Stimulated activated CD8-positive, alpha-beta memory T cell treated with anti-CD3 and anti-CD28 coated beads, Interleukin-12 subunit alpha, Interleukin-12 subunit beta, amount 100 ng/mL, for 4 hours (primary cell): ENCODE results near the gene HRH3.

Experiments used
- DNase-seq: peaks from one replicate; pipeline ENCODE4 v3.0.0-alpha.2; 2020; ENCODE audit warnings: low read depth

Gene HRH3

GRCh38 chr20:62243906-62244515 is 23.9 kb upstream of the HRH3 start:
- DNase-seq = no peak

DNA sequence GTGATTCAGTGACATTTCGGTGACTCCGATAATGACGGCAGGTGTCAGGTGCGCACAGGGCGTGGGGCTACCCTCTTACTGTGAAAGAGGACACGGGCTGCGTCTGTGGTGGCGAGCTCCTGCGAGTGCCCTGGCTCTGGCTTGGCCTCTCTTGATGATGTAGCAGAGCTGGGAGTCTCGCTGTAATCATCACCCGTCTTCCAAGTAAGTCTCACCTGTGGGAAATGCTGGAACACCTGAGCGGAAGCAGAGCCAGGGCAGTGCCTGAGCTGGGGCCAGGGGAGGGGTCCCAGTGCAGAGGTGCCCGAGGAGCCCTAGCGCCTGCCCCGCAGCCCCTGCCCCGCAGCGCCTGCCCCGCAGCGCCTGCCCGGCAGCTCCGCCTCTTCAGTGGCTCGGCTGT is 23.0 kb upstream of the HRH3 start:
- no peak for DNase-seq

DNA sequence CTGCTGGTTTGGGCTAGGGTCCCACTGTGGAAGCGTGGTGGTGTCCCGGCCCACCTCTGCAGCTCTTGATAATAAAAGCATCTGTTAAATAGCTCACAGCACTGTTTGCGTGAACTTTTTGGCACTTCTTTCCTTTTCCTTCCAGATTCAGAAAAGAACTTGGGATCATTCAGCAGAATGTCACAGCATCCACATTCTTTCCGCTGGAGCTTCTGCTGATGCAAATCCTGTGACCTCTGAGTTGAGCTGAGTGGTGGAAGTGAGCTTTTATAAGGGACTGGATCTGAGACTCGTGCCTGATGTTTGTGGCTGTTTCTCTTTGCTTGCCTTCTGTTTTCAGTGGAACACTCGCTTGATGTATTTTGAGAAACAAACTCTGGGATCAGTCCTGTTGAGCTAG is 22.1 kb upstream of the HRH3 start:
- no peak for DNase-seq

- DNase-seq = no peak
Measured at GRCh38 chr20:62241506-62241905, 21.4 kb upstream of the HRH3 start.

DNA sequence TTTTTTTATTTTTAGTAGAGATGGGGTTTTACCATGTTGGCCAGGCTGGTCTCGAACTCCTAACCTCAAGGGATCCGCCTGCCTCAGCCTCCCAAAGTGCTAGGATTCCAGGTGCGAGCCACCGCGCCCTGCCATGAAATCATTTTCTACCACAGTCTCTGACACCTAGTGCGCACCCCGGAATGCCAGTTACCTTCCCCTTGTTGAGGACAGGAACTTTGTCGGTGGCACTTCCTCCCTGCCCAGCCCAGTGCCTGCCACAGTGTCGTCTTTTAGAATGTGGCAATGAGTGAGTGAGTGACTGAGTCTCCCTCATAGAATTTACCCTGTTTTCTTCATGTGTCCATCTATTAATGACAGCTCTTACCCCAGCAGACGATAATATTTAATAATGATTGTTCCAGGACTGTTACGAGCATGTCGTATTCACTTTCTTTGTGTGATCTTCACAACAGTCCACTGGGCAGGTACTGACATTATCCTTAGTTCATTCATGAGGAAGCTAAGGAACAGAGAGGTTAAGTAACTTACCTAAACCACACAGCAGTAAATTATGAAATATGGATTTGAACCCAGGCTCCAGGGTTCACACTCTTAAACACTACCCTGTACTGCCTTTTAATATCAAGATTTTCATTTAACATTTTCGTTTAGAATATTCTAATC is 20.1 kb upstream of the HRH3 start:
- no peak for DNase-seq

DNA sequence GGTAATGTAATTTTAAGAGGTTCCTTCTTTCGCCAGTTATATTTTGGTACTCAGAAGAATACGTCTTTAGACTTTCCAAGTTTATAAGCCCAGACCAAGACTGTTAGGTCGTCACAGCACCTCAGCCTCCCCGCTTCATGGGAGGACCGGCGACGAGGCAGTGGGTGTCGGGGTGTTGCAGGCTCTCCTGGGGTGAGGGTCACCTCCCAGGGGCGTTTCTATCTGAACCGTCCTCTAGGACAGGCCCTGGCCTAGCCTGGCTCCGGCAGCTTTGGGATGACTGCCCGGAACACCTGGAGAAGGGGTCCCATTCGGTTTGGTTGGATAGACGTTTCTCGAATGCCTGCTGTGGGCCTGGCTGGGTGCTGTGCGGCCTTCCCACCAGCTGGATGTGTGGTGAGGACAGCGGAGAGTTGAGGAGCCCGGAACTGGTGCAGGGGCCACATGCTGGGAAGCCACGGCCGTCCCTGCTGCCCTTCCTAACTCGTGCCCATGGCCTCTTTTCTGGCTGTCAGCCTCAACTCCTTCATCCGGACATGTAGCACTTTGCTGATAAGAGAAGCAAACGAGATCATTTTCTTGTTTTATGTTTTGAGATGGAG is 19.3 kb upstream of the HRH3 start:
- no peak for DNase-seq

GRCh38 chr20:62238569-62239277 is 18.6 kb upstream of the HRH3 start:
- no peak for DNase-seq

DNA sequence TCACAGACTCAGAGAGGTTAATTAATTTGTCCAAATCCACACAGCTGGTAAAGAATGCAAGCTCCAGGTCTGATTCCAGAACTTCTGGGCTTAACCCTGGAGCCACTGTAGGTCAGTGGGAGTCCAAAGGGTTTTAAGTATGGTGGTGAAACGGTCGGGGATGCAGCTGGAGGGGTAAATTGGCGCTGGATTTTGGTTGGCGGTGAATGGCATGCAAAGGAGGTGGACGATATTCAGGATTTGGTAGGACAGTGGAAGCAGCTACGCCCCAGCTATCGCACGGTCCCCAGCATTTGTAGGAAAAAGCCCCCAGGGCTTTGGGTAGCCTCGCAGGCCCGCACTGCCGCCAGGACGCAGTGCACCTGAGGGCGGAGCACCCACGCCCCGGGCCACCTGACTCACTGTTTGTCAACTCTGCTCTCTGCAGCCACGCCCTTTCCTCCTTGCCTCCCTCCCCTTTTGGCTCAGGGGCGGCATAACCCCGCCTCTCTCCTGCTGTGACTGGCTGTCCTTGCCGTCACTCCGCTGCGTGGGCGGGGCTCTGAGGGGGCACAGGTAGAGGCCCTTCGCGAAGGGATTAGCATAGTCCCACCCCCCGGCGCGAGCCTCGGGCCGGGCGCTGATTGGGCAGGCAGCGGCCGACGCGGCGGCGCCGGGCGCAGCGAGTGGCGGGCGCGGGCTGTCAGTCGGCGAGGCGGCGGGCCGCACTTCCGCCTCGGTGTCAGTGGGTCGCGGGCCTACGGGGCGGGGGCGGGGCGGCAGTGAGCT is 17.9 kb upstream of the HRH3 start, which contains the start of gene OSBPL2:
Gene OSBPL2, plus strand, starts transcription at position 721 of the 768 bp plus-strand sequence. CDS start 17,664 bp downstream, outside the sequence.
- DNase-seq = peak; percentile 100

DNA sequence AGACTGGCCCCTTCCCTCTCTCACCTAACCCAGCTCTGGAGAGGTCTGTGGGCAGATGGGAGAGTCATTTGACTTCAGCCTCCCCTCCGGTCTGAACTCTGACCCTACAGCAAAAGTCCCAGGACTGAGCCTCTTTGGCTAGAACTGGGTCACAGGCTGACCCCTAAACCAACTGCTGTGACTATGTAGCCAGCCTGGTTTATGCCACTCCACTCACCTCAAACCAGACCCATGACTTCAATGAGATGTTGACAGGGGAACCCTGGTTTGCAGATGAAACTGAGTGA is 17.4 kb upstream of the HRH3 start:
- DNase-seq = no peak

DNA sequence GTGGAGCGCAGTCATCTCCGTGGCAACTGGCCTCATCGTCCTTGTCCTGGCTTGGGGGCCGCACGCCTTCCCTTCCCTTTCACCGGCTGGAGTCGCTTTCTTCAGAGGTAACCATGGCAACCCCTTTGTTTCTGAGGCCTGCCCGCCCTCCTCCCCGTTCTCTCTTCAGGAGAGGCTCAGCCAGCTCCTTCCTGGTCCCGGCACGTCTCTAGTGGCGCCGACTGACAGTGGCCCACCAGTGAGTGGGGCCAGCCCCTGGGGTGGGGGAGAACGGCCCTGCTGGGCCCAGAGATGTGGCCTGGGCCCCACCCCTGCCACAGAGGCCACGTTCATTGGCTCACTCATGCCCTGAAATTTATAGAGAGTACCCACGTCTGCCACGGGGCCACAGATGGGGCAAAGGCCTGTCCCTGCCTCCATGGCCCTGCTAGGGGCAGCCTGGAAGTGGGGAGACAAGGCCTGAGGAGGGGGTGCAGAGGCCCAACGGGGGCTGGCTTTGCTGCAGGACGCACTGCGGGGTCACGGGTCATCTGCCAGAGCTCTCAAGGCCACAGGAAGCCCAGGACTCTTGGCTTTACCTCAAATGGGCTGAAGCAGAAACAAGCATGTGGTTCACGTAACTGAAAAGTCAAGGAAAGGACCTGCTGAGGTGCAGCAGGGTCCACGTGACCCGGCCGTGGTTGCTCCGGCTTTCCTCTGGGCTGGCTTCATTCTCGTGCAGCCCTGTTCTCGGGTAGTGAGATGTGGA is 16.9 kb upstream of the HRH3 start:
- DNase-seq = no peak

DNA sequence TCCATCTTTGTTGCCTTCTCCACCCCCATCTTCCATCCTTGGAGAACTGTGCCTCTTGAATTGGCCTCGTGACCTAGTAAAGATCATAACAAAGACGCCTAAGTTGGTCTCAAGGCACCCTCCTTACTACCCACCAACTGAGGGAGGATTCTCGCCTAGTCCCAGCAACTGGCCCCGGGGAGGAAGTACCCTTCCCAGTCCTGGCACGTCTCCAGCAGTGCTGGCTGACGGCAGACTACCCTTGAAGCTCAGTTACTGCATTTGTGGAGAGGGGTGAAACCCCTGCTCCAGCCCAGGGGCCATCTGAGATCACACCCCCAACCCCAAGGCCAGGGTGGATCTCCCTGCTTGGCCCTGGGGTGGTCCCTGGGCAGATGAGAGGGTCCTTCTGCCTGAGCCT is 16.1 kb upstream of the HRH3 start:
- DNase-seq = no peak

DNA sequence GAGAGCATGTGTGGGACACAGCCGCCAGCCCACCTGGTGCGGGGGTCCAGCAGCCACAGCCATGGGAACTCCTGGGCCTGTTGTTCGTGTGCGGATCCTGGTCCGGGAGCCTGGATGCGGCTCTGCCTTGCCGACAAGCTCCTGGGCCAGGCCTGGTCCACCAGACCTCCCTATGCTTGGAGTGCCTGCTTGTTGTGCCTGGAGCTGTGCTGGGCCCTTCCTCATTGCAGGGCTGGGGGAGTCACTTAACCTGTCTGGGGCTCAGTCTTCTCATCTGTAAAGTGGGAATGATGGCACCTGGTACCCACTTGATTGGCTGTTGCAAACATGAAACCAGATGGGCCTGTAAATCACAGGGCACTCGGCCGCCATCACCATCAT is 15.7 kb upstream of the HRH3 start:
- no peak for DNase-seq

GRCh38 chr20:62235001-62235776 is 15.1 kb upstream of the HRH3 start:
- DNase-seq = no peak

DNA sequence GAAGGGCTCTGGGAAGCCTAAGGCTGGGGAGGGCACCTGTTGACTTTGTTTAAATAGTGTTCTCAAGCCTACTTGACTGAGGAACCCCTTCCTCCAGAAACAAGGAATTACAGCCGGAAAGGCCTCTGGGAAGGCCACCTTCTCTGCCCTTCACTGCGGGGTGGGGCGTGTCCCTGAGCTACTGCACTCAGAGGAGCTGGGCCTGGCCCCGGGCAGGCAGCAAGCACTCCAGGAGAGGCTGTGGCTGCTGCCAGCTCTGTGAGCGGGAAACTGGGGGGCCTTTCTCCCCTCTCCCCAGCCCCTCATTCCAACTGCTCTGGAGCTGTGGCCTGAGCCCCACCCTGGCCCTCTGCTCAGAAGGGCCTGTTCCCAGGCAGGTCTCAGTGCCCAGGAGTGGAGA is 14.3 kb upstream of the HRH3 start:
- DNase-seq = no peak

DNA sequence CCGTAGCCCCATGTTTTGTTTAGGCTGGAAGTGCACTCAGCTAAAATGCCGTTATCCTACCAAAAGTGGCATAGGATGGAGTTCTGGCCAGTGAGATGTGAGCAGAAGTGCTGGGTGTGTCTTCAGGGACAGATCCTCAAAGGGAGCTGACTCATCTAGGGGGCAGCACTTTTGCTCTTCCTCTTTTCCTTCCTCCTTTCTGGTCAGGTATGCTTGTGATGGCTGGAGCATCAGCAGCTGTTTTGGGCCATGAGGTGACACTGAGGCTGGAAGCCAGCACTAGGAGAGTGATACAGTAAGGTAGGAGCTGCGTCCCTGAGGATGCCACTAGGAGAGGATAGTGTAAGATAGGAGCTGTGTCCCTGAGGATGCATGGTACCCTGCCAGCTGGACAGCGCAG is 13.6 kb upstream of the HRH3 start:
- no peak for DNase-seq

- DNase-seq = no peak
Measured at GRCh38 chr20:62232770-62233645, 12.9 kb upstream of the HRH3 start.

DNA sequence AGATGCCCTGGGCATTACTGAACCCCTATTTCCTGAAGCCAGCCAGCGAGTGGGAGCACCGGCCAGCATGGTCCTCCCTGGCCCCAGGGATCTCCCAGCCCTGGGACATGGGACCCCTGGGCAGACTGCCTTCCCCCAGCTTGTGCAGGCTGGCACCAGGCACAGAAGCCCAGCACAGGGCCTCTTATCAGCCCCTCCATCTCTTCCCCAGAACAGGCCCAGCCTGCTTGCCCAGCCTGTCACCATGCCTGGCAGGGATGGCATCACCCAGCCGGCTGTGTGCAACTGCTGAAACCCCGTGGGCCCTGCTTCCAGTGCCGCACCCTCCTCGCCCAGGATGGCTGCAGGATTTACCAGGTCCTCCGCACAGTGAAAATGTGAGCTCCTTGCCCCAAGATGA is 12.1 kb upstream of the HRH3 start:
- DNase-seq = no peak

DNA sequence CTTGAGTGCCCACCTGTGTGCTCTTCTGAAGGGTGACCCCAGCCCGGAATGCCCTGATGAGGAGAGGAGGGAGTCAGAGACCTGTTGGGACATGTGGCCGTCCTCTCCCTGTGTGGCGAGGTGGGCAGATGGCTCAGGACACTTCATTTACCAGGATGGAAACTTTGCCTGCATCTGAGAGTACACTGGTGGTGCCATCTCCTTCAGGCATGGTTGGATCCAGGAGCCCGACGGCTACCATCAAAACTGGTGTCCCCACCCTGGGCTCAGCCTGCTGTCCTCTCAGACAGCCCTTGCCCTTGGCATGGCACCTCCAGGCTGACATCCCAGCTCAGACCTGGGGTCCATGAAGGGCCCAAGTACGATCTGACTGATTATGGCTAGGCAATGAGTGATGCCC is 11.2 kb upstream of the HRH3 start:
- no peak for DNase-seq

- DNase-seq = no peak
Measured at GRCh38 chr20:62230696-62231095, 10.6 kb upstream of the HRH3 start.

DNA sequence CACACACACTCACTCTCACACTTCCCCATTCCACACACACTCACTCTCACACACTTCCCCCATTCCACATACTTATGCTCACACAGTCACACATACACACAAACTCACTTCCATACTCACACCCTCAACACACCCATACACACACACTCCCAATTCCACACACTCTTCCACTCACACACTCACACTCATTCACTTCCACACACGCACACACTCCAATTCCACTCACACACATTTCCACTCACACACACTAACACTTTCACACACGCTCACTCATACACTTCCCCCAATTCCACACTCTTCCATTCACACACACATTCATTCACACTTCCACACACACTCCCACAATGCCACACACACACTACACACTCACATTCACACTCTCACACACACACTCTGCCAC is 10.2 kb upstream of the HRH3 start:
- no peak for DNase-seq
